GDM1 (cell line): ENCODE results near the gene IQGAP2.
"Not testable (repeated sequence)": the region's sequence is repeated elsewhere in the genome, so short reads cannot be mapped to it uniquely, and the experiment has no call there.

Experiments
- DNase-seq: peaks from one replicate; lab custom pipeline; 2025; lab: John Stamatoyannopoulos, UW

IQGAP2 gene

DNA sequence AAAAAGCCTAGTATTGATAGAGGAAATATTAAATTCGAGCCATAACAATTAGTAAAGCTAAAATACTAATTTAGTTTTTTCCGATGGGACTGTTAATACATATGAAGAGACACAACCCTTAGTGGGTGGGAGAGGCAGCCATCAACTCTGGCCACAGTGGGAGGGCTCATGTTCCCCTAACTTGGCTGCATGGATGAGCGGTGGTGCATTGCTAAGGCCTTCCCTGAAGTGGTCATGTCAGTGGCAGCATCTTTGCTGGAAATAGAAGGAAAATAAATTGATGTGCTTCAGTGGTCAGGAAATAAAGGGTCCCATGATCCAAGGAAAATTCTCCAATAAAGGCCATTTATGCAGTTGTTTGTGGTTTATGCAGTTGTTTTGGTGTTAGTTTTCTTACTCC is 254.0 kb downstream of the IQGAP2 start:
- DNase-seq: no peak

DNA sequence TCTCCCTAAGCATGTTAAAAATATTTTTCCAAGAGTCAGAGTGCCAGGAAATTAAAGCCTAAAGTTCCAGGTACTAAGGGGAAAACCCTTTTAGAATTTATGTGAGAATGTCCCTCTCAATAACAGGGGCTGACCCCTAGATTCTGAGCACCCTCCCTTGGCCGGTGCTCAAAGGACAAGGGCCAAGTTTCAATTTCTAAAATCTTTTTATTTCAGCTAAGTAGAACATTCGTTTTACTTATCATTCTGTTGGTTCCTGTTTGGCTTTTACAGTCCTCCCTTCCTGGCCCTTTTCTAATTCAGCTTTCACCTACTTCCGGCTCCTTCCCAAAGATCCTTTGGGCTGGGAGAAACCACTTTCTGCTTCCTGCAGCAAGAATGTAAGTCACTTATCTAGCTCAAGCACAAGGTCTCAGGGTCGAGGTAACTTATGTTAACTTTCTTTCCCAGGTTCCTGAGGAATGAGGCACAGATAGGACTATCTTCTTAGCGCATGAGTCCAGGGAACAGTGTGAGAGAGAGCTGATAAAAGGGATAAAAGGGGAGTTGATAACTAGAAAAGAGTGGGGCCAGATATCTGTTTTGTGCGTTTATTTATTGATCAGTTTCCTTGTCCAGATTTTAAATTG is 254.7 kb downstream of the IQGAP2 start:
- no peak for DNase-seq

DNA sequence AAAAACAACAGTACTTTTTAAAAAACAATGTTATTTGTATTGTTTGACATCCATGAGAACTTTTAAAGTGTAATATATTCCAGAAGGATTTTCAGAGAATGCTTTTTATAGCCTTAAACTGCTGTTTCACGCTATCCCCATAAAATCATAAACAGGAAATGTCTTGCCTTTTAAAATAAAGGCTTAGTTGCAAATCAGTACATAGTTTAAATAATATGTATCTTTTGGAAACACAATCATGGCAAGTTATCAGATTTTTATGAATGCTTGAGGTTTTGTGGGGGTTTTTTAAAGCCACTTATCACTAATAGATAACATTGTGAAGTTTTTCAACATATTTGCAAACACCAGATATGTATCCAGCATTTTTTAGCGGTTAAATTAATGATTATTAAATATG is 257.3 kb downstream of the IQGAP2 start:
- no peak for DNase-seq

DNA sequence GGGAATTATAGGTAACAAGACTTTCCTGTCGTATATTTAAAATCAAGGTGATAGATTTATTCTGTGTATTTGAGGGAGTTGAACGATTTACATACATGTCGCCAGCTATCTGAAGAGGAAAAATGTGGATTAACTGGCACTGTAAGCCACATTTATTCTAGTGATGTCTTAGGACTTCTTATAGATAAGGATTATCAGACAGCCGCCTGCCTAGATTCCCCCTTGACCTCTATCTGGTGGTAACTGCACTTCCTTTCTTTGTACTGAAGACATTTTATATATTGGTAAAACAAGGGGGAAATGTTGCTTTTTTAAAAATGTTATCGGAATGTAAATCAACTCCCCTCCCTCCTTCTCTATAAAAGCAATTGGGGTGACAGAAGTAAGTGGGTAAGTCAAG is 259.4 kb downstream of the IQGAP2 start:
- DNase-seq: no peak

DNA sequence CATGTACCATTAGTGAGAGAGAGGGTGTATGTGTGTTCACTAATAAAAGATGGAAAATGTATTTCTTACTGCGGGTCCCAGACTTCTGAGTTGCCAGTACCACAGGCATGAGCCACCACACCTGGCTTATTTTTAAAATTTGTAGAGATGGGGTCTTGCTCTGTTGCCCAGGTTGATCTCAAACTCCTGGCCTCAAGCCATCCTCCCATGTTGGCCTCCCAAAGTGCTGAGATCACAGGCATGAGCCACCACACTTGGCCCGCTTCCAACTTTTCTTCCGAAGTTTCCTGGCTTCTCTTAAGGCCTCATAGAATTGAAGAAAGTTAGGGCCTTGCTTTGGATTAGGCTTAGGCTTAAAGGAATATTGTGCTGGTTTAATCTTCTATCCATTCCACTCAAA is 260.5 kb downstream of the IQGAP2 start:
- no peak for DNase-seq

DNA sequence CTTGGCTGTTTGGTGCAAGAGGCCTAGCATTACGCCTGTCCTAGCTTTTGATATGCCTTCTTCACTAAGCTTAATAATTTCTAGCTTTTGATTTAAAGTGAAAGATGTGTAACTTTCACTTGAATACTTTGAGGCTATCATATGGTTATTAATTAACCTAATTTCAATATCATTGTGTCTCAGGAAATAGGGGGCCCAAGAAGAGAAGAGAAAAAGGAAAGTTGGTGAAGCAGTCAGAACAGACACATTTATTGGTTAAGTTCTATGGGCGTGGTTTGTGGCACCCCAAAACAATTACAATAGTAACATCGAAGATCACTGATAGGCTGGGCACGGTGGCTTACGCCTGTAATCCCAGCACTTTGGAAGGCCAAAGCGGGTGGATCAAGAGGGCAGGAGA is 261.0 kb downstream of the IQGAP2 start:
- DNase-seq: no peak

DNA sequence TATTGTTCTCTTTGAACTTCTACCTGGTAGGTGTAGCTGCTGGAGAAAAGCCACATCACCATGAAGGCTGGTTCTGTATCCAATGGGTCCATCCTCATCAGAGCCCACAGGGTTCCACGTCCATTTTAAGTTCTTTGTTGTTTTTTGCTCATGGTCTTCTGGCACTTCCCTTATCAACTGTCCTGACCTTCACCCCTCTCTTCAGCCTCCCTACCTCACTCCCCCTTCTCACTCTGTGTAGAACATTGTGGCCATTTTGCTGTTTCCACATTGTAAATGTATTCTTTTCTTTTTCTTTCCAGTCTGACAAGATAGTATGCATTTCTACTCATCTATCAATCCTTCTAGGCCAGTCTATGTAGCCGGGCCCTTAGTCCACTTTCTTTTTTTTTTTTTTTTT is 264.4 kb downstream of the IQGAP2 start:
- DNase-seq: no peak

DNA sequence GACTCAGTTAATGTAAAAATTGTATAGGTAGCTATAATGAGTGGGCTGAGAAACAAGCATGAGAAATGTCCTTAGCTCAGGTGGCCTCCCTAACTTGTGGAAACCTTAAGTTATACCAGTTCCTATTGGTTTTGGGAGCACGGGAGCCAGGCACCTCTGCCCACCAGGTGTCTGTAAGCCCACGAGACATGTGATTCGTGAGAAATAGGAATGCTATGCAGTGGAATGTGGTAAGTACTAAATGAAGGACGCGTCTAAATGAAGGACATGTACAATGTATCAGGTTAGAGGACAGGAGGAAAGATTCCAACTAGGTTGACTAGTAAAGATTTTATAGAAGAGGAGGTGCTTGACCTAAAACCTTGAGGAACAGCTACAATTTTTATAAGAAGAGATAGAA is 266.2 kb downstream of the IQGAP2 start:
- no peak for DNase-seq

DNA sequence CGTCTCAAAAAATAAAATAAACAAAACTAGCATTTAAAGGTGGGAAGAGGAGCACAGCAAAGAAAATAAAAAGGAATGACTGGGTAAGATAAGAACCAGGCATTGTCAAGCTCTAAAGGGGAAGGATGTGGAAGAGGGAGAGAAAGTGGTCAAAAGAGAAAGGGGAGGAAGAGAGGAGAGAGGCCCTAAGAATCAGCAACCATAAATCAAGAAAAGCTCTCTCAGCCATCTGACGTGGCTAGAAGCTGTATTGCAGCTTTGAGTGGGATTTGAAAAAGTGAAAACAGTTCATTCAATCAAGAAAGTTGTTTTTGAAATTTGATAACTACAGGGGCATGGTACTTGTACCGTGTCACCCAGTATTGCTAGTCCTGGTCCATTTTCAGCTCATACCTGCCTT is 267.4 kb downstream of the IQGAP2 start:
- peak; percentile 10 for DNase-seq

DNA sequence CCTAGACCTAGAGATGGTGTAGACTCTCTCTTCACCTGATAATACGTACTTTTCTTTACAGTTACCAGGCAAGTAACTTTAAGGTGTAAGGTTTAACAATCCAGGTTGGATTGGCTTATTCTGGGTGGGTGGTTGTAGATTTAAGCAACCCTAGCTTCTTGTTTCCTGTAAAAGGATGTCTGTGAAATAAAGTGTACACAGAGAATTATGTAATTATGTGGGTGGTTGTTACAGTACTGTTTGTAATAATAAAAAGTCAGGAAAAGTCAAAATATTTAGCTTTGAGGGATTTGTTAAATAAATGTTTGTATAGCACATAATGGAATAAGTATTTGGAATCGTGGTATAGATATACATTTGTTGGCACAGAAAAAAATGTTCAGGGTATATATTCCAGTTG is 269.2 kb downstream of the IQGAP2 start:
- DNase-seq: no peak

DNA sequence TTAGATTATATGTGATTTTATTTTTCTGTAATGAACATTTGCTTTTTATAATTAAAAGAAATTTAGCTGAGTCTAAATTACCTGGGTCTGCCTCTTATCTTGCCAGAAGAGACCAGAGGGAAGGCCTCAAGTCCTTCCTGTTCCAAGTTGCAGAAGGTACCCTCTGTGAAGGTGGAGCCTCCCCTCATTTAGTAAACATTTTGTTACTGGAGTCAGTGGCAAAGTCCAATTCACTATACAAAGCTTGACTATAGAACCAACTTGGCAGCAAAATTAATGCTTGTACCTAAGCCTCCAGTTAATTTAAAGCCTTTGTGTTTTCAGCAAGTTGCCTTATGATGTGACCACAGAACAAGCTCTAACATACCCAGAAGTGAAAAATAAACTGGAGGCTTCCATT is 270.0 kb downstream of the IQGAP2 start:
- DNase-seq: no peak

DNA sequence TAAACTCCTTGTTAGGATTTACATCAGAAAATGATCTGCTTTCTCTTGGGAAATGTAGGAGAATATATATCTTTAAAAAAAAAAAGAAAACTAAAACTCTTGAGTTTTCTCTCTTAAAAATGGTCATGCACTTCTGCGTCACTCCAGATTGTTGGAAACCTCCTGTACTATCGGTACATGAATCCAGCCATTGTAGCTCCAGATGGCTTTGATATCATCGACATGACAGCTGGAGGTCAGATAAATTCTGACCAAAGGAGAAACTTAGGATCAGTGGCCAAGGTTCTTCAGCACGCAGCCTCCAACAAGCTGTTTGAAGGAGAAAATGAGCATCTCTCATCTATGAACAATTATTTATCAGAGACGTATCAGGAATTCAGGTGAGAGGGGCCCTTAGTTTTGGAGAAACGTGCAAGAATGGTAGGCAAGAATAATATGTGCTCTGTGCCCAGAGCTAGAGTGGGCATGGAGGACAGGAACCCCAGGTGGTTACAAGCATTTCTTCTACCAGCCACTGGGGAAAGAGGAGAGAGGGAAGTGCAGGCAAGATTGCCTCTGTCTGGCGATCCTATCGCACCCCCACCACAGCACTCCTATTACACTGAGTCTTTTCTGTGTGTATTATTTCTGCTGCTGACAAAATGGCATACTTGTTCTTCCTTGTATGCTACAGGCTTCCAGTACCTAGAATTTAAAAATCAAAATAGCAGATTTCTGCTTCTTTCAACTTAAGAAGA is 271.4 kb downstream of the IQGAP2 start:
- DNase-seq: no peak

DNA sequence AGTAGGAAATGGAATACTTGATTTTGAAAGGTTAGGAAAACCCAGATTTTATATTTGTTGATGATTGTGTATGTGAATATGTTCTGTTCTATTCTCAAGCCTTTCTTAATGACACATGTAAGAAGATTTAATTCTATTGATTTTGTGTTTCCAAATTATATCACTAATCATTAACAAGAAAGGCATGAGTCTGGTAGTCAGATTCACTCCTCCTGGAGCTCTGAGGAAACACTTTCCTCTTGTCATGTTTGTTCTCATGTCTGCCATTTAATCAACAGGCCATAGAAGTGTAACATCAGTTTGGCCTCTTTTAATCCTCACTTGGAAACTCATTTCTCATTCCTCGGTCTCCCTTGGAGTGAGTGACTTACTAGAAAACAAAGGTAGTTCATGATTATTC is 272.3 kb downstream of the IQGAP2 start:
- DNase-seq: no peak

DNA sequence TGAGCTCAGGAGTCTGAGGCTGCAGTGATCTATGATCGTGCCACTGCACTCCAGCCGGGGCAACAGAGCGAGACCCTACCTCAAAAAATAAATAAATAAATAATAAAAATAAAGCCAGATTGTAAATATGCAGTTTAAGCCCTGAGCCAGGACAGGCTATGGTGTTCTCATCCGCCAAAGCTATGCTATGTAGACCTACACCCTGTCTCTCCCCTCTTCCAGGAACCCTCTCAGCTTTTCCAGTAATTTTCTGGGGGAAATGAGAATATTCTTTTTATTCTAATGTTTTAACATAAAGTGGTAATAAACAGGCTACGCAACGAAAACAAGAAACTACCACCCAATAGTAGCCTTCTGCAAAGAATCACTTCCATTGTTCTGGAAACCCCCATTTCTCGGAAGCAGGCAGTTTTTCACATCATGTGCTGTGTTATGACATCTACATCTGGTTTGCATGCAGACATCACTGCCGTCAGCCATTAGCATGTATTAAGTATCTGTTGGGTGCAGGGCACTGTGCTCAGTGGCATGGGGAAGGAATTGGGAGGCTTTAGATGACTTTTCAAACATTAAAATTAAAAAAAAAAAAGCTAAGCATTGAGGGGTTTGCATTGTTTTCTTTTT is 274.9 kb downstream of the IQGAP2 start:
- no peak for DNase-seq

DNA sequence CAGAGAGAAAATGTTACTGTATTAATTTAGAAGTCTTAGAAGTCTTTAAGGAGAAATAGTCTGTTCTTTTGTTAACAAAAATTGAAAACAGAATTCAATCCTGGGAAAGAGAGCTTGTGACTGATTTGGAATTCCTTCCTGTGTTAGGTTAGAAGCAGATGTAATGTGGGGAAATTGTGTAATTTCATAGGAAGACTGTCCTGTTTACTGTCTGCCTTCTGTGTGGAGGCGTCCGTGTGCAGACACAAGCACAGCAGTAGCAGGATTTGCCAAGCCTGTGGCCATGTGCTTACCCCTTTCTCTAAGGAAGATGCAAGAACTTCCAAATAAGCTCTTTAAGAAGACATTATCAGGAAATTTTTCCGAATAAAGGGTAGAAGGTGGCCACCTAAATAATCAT is 276.1 kb downstream of the IQGAP2 start:
- no peak for DNase-seq

DNA sequence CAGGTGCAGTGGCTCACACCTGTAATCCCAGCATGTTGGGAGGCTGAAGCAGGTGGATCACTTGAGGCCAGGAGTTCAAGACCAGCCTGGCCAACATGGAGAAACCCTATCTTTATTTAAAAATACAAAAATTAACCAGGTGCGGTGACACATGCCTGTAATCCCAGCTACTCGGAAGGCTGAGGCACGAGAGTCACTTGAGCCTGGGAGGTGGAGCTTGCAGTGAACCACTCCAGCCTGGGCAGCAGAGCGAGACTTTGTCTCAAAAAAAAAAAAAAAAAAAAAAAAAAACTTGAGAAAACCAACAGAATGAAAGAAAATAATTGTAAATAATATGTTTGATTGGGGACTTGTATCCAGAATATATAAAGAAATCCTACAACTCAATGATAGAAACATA is 277.7 kb downstream of the IQGAP2 start:
- DNase-seq: not testable (repeated sequence)

DNA sequence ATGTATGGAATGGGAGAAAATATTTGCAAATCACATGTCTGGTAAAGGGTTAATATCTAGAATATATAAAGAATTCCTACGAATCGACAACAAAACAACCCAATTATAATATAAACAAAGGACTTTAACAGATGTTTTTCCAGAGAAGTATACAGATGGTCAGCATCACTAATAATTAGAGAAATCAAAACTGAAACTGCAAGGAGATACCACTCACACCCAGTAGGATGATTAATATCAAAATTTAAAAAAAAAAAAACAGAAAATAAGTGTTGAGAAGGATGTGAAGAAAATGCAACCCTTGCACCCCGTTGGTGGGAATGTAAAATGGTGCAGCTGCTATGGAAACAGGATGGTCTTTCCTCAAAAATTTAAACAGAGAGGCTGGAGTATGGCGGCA is 278.2 kb downstream of the IQGAP2 start:
- no peak for DNase-seq

DNA sequence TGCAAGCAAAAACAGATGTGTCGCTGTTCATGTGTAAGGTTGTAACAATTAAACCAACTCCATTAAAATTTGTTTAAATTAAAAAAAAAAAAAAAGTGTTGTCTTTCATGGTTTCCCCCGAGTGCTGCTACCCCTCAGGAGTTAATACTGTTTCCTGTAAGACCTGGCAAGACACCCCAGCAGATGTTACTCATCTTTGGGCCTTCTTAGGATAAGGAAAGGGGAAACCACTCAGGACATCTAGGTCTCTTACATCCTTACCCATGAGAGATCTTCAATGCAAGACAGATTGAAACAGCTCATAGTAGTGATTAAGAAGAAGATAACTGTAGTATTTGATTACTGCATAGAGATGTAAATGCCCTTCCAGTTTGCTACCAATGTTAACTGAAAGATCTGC is 279.3 kb downstream of the IQGAP2 start:
- no peak for DNase-seq

DNA sequence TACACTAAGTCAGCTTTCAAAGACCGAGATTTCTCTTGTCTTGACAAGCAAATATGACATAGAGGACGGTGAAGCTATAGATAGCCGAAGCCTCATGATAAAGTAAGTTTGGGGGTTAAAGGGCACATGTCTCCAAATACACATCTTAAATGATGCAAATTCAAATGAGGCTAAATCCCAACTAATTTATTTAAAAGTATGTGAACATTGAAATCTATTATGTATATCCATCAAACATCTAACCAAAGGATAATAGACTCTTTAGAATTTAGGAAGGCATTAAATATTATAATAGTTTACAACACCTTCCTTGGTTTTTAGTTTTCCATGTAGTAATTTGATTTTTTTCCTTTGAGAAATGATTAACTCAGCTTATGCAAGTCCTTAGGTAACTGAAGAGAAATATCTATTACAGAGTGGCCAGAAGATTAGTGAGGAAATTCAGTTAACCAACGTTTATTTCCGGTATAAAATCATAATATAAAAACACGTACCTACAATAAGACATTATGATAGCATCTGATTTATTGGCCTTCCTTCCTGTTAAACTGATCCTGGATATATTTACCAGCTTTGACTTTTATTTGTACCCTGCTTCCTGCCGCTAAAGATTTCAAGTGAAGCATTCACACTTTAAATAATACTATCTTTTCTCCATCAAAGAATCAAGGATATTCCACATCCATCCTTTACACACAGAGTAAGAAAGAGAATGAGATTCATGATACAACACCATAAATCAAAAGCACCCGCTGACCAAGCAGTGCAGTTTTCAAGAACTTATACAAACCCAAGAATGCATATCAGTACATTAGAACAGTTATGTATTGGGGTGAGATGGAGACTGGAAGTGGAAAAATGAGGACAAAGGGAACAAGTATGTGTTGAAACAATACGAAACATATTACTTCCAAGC is 281.0 kb downstream of the IQGAP2 start:
- no peak for DNase-seq

DNA sequence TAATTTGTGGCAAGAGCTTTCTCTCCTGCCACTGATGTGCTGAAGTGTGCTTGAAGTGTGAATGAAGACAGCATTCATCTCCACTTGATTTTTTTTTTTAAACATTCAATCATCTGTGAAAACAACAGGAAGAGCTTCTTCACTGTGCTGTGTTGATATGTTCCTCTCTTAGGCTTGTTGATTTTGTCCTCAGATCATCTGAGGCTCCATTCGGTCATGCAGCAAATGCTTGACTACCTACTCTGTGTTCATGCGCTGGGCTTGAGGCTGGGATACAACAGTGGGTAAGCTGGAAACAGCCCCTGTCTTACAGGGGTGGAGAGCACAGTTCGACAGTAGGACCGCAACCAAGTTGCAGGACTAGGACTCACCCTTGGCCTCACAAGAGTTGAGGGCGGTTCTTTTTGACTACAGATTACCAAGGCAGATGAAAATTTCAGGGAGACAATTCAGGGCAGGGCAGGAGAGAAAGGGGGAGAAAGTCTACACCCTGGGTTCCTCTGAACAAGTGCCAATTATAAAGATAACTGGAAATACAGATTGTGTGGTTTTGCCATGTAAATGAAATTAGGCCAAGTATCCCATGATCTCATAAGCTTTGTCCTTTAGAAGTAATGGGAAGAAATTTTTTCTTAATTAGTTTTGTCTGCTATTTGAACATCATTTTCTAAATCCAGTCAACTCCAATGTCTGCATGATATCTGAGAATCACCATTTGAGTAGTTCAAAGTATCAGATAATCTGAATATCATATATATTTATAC is 281.9 kb downstream of the IQGAP2 start:
- DNase-seq: no peak

DNA sequence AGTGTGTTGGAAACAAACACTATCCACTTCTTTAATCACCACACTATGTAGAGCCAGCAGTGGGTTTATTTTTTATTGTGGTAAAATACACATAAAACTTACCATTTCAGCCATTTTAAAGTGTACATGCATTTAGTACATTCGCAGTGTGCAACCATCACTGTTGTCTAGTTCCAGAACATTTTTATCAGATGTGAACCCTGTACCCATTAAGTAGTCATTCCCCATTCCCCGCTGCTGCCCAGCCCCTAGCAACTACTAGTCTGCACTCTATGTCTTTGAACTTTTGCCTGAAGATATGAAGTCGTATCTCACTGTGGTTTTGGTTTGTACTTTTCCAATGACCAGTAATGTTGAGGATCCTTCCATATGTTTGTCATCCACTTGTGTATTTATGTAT is 282.6 kb downstream of the IQGAP2 start:
- DNase-seq: no peak

DNA sequence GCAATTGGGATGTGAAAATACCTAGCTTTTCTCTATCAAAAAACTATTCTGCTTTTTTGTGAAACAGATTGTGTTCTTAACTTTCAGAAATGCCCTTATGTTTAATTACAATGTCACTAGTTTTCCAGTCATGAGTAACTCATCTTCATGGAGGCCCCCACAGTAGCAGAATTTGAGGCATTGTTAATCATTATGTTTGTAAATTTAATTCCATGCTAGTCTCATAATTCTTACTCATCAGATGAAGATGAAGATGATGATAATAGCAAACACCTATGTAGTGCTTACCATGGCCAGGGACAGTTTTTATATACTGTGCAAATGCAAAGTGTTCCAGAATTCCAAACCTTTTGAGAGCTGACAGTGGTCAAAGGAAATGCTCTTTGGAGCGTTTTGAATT is 285.1 kb downstream of the IQGAP2 start:
- no peak for DNase-seq
